NCI-H524 (cell line): Measurements from ENCODE around the gene PYGM.
A peak's percentile ranks its signal among the peaks of the same experiment; 100 is the strongest.

Experiments
- DNase-seq, 2 experiments: peaks; one replicate each; lab custom pipeline; 2025; lab: John Stamatoyannopoulos, UW

PYGM gene

DNA sequence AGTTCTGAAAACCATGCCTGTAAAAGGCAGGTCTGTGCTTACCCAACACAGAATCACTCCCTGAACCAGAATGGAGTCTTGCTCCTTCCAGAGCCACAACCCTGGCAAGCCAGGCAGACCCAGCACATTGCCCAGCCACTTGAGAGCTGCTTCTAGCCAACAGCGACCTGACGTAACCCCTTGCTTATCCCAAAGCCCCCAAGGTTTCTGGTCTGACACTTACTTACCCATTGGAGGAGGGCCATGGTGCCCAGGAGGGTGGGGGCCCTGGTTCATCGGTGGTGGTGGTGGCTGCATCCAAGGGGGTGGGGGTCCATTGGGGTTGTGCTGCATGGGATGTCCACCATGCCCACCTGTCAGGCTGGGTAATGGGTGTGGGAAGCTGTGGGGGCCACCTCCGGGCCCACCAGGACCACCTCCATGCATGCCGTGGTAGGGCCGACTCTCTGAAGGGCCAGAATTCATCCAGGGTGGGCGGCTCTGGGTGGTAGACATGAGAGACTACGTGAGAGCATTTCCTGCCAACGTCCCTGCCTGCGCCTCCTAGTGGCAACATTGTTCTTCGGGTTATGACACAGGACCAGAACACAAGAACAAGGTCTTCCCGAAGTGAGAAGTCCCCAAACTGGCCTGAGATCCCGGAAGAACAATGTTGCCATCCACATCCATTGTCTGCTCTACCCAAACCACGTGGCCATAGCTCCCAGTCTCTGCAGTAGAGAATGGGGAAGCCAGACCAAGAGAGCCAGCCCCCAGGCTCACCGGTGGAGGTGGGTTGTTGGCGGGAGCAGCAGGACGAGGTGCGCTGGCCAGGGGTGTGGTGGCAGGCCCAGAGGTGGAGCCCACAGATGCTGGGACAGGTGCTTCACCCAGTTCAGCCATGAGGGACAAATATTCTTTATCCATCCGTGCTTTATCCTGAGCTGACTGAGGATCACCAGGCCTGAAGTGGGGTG, 7.8 kb upstream of the PYGM start:
- DNase-seq: peak; percentile 33 to 35

DNA sequence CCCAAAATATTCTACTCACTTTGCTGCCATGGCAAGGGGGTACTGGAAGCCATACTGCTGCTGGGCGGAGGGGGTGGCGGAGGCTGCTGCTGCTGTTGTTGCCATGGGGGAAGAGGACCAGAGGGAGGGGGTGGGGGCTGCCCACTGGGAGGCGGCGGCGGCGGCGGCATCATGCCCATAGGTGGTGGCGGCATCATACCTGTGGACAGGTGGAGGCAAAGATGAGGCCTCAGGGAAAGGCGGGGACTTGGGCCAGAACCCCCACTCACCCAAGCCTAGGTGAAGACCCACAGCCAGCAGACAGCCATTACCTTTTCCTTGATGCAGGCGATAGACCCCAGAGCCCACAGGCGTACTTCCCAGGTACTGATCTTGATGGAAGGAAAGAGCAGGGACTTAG, 7.1 kb upstream of the PYGM start:
- DNase-seq: no peak

DNA sequence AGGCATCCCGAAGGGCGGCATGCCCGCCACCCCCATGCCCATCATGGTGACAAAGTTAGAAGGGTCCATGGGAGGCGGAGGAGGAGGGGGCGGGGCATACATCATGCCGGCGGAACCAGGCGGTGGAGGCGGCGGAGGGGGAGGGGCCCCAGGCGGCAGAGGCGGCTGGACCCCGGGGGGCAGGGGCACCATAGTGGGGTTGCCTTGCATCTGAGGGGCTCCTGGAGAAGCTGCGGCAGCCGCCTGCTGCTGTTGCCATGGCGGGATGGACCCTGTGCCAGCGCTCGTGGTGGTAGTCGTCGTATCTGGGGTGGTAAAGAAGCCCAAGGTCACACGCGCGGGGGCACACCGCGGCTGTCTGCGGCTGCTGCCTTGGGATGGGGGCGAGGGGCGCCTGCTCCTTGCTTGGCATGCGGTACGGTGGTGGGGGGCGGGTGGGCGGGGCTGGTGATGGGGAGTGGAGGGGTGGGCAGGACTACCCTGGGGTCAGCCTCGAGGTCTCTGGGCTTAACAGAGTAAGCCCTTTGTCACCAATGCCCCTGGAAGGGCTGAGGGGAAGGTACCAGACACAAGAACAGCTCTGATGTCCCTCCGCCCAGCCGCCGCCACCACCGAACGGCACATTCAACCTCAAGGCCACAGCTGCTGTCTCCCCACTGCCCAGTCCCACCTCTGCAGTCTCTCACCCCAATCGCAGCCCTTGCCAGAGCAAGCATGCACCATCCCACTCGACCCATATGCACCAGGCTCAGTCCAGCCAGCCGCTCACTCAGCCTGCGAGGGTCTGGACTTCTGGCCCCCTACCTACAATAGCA, 6.3 kb upstream of the PYGM start:
- no peak for DNase-seq

DNA sequence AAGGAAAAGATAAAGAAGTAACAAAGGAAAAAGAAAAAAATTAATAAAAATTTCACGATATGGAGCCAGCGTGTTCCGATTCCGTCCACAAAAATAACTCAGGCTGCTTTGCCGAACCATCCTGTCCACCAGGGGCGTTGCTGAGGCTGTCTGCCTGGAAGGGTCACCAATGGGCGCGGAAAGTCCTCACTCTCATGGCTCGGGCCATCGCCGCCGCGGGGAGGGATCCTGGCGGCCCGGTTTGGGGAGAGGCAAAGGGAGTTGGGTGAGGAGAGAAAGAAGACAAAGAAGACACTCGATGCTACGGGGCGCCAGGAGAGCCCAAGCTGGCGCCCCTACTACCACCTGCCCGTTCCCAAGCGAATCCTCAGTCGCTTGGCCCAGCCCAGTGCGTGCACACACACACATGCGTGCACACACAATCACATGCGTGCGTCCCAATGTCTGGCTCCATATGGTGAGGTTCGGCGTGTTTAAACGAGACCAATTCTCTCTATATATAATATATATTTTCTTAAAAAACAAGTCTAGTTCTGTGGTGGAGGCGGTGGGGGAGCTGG, 5.6 kb upstream of the PYGM start:
- DNase-seq: no peak

DNA sequence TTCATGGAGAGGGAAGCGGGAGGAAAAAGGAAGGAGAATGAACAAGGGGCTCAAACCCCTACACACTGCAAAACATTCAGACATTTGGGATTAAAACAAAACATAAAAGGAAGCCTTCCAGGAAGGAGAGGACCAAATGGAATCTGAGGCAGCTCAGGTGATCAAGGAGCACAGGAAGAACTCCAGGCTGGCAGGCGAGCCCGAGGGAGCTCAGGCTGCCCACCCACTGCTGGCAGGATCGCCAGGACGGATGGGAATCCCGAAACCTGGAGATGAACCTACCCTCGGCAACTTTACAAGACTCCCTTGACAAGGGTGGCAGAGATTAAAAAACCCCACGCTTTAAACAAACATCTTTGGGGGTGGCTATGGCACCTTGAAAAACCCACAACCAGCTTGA, 5.0 kb upstream of the PYGM start:
- no peak for DNase-seq

DNA sequence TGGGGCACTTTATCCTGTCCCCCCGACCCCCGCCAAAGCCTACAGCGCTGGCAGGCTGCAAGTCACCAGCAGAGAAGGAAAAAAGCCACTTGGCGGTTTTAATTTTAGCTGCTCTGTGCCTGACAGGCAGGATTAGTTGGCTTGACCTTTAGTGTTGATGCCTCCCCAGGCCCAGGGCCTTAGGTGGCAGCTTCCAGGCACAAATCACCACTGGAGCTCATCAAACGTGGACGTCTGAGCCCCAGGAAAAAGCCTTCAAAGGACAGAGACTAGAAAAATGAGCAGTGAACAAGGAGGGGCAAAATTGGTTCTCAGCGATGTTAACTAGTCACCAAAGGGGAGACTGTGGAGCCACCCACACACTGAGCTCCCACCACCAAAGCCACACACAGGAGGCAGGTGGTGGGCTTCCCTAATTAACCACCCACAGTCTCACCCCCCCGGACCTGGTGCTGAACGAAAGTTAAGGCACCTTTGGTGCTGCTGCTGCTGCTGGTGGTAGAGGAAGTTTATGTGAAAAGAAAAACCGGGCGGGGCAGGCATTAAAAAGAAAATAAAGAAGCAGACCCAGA, 4.4 kb upstream of the PYGM start:
- DNase-seq: no peak

DNA sequence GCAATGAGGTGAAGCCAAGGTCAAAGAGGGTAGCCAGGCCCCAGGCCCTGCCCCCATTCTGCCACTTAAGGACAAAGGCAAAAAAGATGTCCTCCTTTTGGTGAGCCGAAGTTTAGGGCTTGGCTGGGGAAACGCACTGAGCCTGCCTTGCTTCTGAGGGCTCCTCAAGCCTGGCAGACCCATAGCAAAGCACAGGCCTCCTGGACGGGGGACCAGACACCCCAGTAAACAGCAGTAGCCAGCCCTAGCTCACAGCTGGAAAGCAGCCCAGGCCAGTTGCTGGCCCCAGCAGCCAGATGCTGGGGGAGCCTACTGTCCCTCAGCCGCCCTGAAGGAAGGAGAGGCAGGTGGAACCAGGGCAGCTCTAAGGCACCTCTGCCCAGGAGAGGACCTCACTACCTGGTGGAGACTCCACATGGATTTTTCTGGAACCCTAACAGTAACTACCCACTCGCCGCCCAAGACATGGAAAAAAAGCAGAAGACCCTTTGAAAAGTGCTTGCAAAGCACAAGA, 3.8 kb upstream of the PYGM start:
- no peak for DNase-seq

DNA sequence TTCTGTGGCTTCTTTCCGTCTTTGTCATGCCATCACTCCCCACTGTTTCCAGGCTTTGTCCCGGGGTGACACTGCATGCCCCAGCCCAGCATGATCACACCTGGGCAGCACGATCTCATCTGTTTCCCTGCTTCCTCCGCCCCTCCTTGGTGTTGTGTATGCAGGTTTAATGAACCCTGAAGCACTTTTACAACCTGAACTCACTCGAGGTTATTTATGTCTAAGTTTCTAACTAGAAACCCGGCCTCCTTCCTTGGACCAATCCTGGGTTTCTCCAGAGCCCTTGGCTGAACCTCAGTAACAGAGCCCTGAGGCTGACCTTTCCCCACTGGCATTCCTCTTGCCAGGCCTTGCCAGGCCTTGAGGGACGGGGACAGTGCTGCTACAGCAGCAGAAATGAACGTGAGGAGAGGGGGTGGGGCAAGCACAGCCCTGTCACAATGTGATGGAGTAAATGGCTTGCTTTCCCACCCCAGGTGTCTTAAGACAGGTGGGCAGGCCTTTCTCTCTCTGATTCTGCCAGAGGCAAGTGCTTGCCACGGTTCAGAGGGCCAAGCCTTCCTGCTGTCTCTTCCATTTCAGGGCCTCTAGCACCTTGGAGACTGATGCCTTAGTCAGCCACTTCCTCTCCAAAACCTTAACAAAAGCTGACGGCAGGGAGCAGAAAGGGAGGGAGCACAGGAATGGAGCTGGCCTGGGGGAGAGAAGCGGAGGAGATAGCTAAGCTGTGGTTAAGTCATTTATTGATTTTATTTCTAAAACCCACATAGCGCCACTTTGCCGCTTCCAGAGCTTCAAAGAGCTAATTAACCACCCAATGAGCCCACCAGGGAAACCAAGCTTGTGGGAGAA, 3.1 kb upstream of the PYGM start:
- DNase-seq: no peak

DNA sequence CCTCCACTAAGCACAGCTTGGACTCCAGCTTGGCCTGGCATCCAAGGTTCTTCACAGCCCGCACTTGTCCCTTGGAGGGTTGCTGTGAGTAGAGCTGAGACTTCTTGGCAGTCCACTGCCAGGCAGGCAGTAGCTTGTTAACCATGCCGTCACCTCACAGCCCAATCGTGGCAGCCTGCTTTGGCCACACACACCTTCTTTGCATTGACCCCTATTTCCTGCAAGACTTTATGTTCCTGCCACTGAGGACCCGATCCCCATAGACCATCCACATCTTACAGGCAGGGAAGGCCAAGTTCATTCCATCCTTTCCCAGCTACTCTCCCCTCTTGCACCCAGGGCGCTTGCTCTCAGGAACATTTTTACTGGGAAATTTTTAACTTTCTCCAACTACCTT, 2.5 kb upstream of the PYGM start:
- DNase-seq: no peak

DNA sequence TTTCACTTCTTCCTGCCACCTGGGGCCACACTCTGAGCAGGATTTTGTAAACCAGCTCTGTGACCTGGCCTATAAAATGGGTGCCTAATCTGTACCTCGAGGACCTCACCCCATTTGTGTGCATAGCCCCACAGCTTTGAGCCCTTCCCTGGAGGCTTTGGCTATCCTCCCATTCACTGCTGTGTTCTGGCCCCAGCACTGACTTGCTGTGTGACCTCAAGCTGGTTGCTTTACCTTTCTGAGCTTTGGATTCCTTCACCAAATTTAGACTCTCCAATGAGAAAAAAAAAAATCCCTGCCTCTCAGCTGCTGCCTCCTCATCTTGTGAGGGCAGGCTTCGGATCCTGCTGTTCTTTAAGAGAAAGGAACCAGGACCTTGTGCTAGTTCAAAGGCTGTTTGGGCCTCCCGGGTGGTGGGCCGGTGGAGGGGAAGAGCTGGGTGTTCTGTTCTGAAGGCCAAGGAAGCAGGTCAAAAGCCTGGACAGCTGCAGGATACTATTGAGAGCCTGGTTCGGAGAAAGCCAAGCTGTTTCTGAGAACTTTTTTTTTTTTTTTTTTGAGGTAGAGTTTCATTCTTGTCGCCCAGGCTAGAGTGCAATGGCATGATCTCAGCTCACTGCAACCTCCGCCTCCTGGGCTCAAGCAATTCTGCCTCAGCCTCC, 1.1 kb upstream of the PYGM start:
- no peak for DNase-seq

DNA sequence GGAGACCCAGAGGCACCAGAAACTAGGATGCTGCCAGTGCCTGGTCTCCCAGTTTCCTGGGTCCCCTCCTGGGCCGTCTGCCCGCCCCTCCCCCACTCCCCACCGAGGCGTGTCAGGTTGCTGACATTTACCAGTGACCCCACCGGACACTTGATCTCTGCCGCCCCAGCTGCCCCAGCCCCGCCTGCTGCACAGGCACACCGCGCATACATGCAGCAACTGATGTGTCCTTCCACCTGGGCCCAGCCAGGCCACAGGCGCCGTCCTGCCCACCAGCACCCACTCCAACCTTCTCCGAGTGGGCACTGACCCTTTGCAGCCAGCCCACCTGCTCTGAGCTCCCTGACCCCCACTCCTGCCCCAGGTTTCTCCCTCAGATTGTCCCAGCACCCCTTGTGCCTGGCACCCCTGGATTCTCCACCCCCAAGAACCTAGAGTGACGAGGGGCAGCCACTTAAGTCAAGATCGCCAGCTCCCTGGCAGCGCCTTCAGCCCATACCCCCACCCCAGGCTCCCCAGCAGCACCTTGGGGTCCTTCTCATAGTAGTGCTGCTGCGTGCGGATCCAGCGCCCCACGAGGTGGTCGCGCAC, 548 bp downstream of the PYGM start:
- no peak for DNase-seq

DNA sequence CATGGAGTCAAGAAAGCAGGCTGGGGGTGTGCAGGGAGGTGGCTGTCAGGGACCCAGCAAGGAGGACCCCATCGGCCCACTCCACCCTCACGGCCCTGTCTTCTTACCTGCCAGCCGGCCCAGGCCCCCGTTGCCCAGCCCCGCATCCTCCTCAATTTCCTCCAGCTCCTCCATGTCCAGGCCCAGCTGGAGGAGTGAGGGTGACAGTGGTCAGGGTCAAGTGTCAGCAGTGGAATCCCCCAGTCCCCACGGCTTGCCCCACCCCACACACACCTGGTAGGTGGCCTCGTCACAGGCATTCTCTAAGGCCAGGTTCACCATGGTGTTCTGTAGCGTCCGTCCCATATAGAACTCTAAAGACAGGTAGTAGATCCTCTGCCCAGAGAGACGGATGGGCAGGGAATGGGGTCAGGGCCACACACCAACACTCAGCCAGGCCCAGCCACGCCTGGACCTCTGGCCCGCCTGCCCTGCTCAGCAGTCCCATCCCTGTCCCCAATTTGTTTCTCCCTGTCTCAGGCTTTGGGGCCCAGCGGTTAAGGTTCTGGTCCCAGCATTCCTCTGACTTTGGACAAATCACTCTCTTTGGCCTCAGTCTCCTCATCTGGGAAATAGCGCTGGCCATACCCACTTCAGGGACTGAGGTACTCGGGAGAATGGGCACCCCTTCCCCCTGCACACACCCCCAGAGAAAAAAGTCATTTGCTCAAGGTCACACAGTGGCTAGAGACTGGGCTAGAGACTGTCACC, 1.3 kb downstream of the PYGM start:
- no peak for DNase-seq

DNA sequence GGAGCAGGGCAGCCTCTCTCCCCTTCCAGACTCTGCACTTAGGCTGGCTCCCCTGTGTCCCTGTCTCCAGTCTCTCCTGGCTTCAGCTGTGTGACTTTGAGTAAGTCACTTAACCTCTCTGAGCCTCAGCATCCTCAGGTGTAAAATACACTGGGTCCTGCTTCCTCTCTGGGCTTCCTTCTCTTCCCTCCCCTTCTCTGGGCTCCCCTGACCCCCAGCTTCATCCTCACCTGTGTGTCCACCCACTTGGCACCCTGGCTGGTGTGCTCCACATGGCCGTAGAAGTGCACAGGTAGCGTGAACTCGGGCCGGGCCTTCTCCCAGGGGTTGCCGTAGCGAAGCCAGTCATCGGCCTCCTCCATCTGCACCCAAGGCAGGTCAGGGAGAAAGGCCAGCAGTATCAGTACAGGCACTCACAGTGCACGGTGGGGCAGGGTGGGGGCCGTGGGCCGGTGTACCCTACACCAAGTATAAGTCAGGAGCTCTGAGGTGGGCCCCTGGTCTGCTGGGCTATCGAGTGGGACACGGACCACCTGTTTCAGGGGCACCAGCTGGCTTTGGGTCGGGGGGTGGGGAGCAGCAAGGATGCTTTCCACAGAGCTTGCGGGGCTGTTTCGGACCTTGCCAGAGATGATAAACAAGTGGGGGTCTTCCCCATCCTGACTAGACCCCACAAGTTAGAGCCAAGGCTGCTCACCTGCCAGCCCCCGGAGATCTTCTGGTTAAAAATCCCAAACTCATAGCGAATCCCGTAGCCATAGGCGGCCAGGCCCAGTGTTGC, 2.0 kb downstream of the PYGM start:
- no peak for DNase-seq

DNA sequence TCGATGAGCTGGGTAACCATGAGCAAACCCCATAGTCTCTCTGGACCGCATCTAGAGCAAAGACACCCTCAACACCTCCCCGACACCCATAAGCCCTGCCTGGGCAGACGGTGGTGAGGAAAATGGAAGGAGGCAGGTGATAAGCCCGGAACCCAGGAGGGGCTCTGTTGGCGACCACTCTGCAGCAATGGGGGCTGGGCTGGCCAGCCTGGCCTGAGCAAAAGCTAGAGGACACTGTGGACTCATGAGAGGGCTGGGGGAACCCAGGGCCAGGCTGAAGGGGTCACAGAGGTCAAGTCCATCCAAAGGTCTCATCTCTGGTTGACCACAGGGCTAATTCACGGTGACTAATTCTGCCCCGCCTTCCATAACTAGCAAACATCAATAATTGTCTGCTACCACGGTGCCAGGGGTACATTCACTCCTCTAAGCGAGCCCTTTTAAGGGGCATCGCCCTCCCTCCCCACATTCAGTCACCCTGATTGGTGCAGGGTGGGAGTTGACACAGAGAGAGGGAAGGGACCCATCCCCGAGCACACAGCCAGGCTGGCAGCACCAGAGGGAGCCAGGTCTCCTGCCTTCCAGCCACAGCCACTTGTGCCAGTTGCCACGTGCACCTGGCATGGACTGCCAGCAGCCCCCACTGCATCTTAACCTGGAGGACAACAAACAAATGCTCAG, 4.0 kb downstream of the PYGM start:
- DNase-seq: no peak

DNA sequence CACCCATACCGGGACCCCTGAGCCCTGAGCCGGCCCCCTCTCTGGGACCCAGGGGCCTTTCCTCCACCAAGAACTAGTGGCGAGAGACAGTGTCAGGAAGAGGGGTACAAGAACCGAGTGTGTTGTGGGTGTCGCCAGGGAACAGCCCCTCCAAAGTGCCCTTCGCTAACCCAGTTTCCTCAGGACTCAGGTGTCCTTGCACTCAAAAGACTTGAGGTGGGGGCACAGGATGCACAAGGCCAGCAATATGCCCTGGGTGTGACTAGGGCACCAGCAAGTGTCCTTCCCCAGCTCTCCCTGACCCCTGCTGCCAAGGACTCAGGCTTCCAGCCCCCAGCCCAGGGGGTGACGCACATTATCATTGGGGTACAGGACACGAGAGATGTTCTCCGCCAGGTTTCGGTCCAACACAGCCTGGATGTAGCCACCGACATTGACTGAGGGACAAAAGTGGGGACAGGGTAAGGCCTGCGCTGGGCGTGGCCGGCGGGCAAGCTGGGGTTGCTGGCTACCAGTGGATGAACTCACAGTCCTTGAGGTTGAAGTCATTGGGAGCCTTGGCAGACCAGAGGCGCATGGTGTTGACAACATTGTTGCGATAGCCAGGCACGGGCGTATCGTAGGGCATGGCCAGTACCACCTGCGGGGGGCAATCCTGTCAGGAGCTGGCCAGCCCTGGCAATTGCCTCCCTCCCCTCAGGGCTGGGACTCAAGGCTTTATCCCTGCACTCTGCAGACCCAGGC, 4.7 kb downstream of the PYGM start:
- no peak for DNase-seq

DNA sequence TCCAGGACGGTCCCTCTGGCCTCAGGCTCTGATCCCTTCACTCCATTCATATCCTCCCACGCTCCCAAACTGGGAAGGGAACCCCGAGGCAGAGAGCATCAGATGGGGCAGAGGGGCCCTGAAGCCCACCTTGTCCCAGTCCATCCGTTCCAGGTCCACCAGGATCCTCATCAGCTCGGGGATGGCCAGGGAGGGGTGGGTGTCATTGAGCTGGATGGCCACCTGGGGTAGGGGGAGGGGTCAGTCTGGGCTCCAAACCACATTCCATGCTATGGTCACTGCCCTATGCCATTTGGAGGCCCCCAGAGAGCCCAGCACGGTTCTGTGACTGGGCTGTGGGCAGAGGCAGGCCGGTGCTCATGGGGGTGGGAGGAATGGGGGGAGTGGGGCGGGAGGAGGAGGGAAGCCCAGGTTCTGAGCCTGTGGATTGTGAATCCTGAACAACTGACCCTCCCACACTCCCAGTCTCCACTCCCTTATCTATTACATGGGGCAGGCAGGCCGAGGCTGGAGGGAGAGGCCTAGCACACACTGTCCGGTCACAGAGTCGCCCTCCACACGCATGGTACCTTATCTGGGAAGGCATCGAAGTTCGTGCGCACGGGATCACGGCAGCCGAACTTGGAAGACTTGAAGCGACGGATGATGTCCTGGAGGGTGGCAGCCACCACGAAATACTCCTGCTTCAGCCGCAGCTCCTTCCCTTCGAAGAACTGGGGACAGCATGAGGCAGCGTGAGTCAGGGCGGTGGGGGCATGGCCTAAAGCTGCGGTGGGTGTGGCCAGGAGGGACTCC, 5.5 kb downstream of the PYGM start:
- no peak for DNase-seq
